Tibial artery (tissue), 4 donors: ENCODE data around the gene KRT76.
"Not testable (repeated sequence)": the region's sequence is repeated elsewhere in the genome, so short reads cannot be mapped to it uniquely, and the experiment has no call there.

Source experiments
- DNase-seq, 2 donors: peaks; one replicate each; pipeline ENCODE4 v3.0.0-alpha.2; 2019
- H3K27ac ChIP-seq, 2 donors: fragments of 200-600 bp; sonication (generic) in 1 of 2; 1 replicate in 1 of 2; 2 replicates in 1 of 2; pipeline ENCODE4 v1.5.1; 2018 to 2019; ENCODE audit warnings: mild to moderate bottlenecking in 1 of 2
- H3K27me3 ChIP-seq, 2 donors: fragments of 200-600 bp; sonication (generic) in 1 of 2; one replicate each; pipeline versions ENCODE4 v1.5.1 to v1.6.0; 2016 to 2019
- H3K36me3 ChIP-seq, 3 donors: fragments of 200-600 bp; sonication (generic) in 2 of 3; one replicate each; pipeline ENCODE4 v1.5.1; 2016 to 2019; ENCODE audit warnings: mild to moderate bottlenecking in 2 of 3
- H3K4me1 ChIP-seq, 4 donors: fragments of 200-600 bp; sonication (generic) in 2 of 4; 1 replicate in 3 of 4; 2 replicates in 1 of 4; pipeline ENCODE4 v1.5.1; 2016 to 2019
- H3K4me3 ChIP-seq, 2 donors: fragments of 200-600 bp; sonication (generic) in 1 of 2; 1 replicate in 1 of 2; 2 replicates in 1 of 2; pipeline ENCODE4 v1.5.1; 2018 to 2019; ENCODE audit warnings: mild to moderate bottlenecking in 2 of 2
- H3K9me3 ChIP-seq, 3 donors: fragments of 200-600 bp; sonication (generic) in 1 of 3; one replicate each; pipeline ENCODE4 v1.5.1; 2016 to 2019
- intact Hi-C: fragments of 100-400 bp; cut with DNase I; formaldehyde crosslinking; loops from one replicate; pipeline ENCODE4 v1.15.0; 2023; ENCODE audit warnings: low total_unique reads
- TF ChIP-seq, protein P1 (sequence below), 2 experiments: fragments of 200-600 bp in 1 of 2; fragments of 450-650 bp in 1 of 2; IDR thresholded peaks; one replicate each; pipeline ENCODE4 v1.5.1; 2017 to 2019; ENCODE audit warnings: antibody characterized with exemption in 2 of 2, mild to moderate bottlenecking in 1 of 2, moderate library complexity in 1 of 2

KRT76 gene

DNA sequence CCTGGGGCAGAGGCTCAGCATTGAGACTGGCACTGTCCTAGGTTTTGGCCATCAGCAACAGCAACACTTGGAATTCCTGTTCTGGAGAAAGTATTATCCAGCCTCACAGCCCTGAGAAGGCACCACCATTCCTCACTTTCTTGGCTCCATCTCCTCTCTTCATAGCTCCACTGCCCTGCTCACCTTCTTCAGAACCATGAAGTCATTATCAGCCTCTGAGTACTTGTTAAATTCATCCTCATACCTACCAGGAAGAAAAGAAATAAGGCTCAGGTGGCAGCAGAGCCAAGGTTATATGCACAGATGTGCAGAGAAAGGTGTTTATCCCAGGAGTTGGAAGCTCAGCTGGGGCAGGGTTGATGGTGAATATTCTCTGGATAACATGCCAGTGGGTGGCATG lies 25.4 kb downstream of the KRT76 start:
- H3K4me1 ChIP-seq: no peaks in the 10 kb centered on the region
- H3K27me3 ChIP-seq: peaks cover 0 to 27% of the 10 kb centered on the region in 2 donors
- DNase-seq: no peak
- TF ChIP-seq, protein P1, sequence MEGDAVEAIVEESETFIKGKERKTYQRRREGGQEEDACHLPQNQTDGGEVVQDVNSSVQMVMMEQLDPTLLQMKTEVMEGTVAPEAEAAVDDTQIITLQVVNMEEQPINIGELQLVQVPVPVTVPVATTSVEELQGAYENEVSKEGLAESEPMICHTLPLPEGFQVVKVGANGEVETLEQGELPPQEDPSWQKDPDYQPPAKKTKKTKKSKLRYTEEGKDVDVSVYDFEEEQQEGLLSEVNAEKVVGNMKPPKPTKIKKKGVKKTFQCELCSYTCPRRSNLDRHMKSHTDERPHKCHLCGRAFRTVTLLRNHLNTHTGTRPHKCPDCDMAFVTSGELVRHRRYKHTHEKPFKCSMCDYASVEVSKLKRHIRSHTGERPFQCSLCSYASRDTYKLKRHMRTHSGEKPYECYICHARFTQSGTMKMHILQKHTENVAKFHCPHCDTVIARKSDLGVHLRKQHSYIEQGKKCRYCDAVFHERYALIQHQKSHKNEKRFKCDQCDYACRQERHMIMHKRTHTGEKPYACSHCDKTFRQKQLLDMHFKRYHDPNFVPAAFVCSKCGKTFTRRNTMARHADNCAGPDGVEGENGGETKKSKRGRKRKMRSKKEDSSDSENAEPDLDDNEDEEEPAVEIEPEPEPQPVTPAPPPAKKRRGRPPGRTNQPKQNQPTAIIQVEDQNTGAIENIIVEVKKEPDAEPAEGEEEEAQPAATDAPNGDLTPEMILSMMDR (IDR thresholded peaks at IDR 0.05): no peak
- intact Hi-C loops: no loop called here
- H3K4me3 ChIP-seq: no peak overlapping the region
- no peaks in the 10 kb centered on the region for H3K36me3 ChIP-seq
- H3K9me3 ChIP-seq: no peaks in the 10 kb centered on the region
- H3K27ac ChIP-seq: no peak overlapping the region

DNA sequence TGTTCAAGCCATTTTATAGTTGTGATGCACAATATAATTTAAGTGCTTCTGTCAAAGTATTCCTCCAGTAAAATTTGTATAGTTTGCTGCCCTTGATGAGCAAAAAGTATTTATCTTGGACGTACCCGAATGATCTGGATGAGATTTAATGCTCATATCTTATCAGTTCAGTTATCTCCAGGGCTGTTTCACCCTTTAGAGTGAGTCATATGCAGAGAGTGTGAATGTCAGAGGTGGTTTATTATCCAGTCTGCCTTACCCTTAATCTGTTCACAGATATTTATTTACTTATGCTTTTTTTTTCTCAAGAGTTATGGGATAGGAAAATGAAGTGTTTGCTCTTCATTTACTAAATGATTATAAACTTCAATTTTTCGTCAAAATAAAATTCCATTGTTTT lies 26.6 kb downstream of the KRT76 start:
- H3K4me3 ChIP-seq, H3K36me3 ChIP-seq, H3K27ac ChIP-seq, H3K9me3 ChIP-seq, intact Hi-C loops, H3K4me1 ChIP-seq, DNase-seq: not testable (repeated sequence)
- peaks cover 0 to 29% of the 10 kb centered on the region in 2 donors for H3K27me3 ChIP-seq

DNA sequence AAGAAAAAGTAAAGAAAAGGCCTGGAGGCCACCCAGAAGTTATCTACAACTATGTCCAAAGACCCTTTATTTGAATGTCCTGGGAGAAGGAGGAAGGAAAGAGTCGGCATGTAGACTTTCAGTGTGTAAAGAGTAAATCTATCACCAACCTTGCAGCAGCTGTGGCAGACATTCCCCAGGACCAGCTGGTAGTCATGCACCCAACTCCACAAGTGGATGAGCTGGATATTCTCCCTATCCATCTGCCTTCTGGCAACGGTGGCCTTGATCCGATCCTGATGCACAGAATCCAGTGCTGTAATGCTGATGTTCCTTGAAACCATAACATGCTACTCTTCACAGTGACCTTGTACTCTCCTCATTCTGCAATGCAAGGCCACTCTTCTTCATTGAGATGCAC lies 27.3 kb downstream of the KRT76 start:
- H3K27ac ChIP-seq: no peak overlapping the region
- no peaks in the 10 kb centered on the region for H3K36me3 ChIP-seq
- H3K9me3 ChIP-seq: no peaks in the 10 kb centered on the region
- no peak overlapping the region for H3K4me3 ChIP-seq
- peaks cover 0 to 25% of the 10 kb centered on the region in 2 donors for H3K27me3 ChIP-seq
- no peak for DNase-seq
- intact Hi-C loops: no loop called here
- H3K4me1 ChIP-seq: no peaks in the 10 kb centered on the region
- TF ChIP-seq, protein P1 (IDR thresholded peaks at IDR 0.05): no peak

DNA sequence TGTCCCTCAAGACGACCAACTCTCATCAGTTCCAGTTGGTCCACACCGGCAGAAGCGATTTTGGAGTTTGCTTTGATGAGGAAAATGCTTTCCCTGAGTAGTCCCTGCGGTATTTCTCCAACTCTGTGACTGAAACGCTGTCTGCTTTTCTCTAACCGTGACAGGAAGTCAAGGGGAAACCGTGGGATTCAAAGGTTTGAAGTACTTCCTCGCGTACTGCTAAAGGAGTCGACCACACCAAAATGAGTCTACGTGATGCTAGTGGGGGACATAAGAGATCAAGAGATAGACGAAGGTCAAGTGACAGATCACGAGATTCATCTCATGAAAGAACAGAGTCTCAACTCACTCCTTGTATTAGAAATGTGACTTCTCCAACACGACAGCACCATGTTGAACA lies 28.6 kb downstream of the KRT76 start:
- DNase-seq: no peak
- TF ChIP-seq, protein P1 (IDR thresholded peaks at IDR 0.05): no peak
- Histone ChIP-seq H3K27ac (no peak overlapping the region), H3K27me3 (peaks cover 0 to 16% of the 10 kb centered on the region in 2 donors), H3K36me3 (no peaks in the 10 kb centered on the region), H3K4me1 (no peaks in the 10 kb centered on the region), H3K4me3 (no peak overlapping the region), H3K9me3 (no peaks in the 10 kb centered on the region)
- intact Hi-C loops: no loop called here

DNA sequence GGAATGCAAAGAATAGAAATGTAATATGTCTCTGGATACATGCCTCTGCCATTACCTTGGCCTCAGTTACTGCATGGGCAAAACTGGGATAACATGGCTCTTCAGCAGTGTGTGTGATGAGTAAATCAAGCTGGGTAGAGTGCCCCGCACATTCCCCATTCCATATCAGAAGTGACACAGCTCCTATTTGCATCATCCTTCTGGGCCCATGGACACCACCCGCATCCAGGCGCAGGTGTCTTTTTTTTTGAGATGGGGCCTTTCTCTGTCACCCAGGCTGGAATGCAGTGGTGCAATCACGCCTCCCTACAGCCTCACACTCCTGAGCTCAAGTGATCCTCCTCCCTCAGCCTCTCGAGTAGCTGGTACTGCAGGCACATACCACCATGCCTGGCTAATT lies 31.6 kb downstream of the KRT76 start:
- H3K36me3 ChIP-seq: no peaks in the 10 kb centered on the region
- H3K4me3 ChIP-seq: no peak overlapping the region
- H3K27me3 ChIP-seq: peaks cover 0 to 25% of the 10 kb centered on the region in 2 donors
- H3K9me3 ChIP-seq: no peaks in the 10 kb centered on the region
- no peaks in the 10 kb centered on the region for H3K4me1 ChIP-seq
- no peak for DNase-seq
- intact Hi-C loops: no loop called here
- TF ChIP-seq, protein P1 (IDR thresholded peaks at IDR 0.05): no peak
- H3K27ac ChIP-seq: no peak overlapping the region

DNA sequence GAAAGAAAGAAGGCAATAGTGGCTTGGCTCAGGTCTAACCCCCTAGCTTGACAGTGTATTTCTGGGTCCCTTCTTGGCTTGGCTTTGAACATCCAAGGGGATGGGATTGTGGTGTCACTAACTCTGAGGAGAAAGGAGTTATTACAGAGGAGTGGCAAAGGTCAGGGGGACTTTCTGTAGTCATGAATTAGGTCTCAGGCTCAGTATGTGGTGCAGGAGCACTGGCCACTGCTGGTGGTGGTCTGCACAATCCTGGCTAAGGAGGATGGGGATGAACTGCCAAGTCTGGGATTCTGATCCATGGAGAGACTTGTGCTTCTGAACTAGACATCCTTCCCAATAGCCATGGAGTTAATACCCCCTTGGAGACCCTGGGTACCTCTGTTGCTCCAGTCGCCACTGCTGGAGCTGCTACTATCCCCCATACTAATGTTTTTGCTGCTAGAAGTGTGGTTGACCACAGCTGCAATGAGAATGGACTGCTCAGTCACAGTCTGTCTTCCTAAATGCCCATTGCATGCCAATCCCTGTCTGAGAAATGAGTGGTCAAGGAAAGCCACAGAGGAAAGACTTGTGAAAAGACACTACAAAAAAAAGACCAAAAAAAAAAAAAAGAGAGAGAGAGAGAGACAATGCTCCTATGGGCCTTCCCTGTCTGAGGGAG lies 32.5 kb downstream of the KRT76 start:
- H3K27me3 ChIP-seq: peaks cover 0 to 25% of the 10 kb centered on the region in 2 donors

More for the DNA sequence above, 32.5 kb downstream of the KRT76 start:
- Histone ChIP-seq H3K27ac (no peak overlapping the region), H3K4me1 (no peaks in the 10 kb centered on the region), H3K9me3 (no peaks in the 10 kb centered on the region), H3K4me3 (no peak overlapping the region), H3K36me3 (no peaks in the 10 kb centered on the region)
- no peak for DNase-seq
- TF ChIP-seq, protein P1 (IDR thresholded peaks at IDR 0.05): no peak
- intact Hi-C loops: no loop called here
